MCF 10A (cell line): Measurements from ENCODE around the gene SNRPD2. TPM values are rescaled to one million over a fixed set of nuclear protein-coding genes. Genes with fewer than 3 reads are reported as not detected.
A peak's percentile ranks its signal among the peaks of the same experiment; 100 is the strongest.

Experiments
- BruUV-seq: library from RNA; stranded (reverse); fragments of 400-500 nt; replicated peaks from 2 replicates; lab custom pipeline; 2021; lab: Mats Ljungman, UMichigan
- CTCF ChIA-PET: fragments of 300-600 bp; sonication (Branson Sonifier 250); formaldehyde crosslinking; extraction: SDS; loops from one replicate; lab custom pipeline; 2021; ENCODE audit warnings: antibody characterized with exemption, inconsistent platforms; lab: Yijun Ruan, JAX
- POLR2A ChIA-PET: fragments of 300-600, 350-650 bp; sonication (Branson Sonifier 250); formaldehyde crosslinking; extraction: SDS; loops from one replicate; lab custom pipeline; 2020; ENCODE audit warnings: antibody characterized with exemption, inconsistent platforms; lab: Yijun Ruan, JAX
- DNase-seq: peaks from one replicate; pipeline ENCODE4 v3.0.0-alpha.2; 2018; ENCODE audit not compliant: unreplicated experiment
- H3K27ac Mint-ChIP-seq: one replicate; pipeline ENCODE4 v1.8.0; 2022; ENCODE audit warnings: mild to moderate bottlenecking, low read depth, mixed read lengths; ENCODE audit not compliant: unreplicated experiment
- H3K27me3 Mint-ChIP-seq: one replicate; pipeline ENCODE4 v1.8.0; 2022; ENCODE audit warnings: mixed read lengths; ENCODE audit not compliant: insufficient read depth, unreplicated experiment
- H3K36me3 Mint-ChIP-seq: one replicate; pipeline ENCODE4 v1.8.0; 2022; ENCODE audit warnings: mild to moderate bottlenecking, moderate library complexity, mixed read lengths; ENCODE audit not compliant: insufficient read depth, unreplicated experiment
- H3K4me1 Mint-ChIP-seq: one replicate; pipeline ENCODE4 v1.8.0; 2022; ENCODE audit warnings: mixed read lengths; ENCODE audit not compliant: insufficient read depth, unreplicated experiment
- H3K4me3 Mint-ChIP-seq: one replicate; pipeline ENCODE4 v1.8.0; 2022; ENCODE audit warnings: mild to moderate bottlenecking, moderate library complexity, mixed read lengths; ENCODE audit not compliant: unreplicated experiment
- H3K9me3 Mint-ChIP-seq: one replicate; pipeline ENCODE4 v1.8.0; 2022; ENCODE audit warnings: mixed read lengths; ENCODE audit not compliant: unreplicated experiment
- CTCF ChIP-seq: fragments of 200-600 bp; IDR thresholded peaks from one replicate; pipeline ENCODE4 v1.8.0; 2022; ENCODE audit warnings: antibody characterized with exemption, mild to moderate bottlenecking; ENCODE audit not compliant: unreplicated experiment
- intact Hi-C: fragments of 100-400 bp; cut with micrococcal nuclease; formaldehyde crosslinking; loops from 2 replicates; pipeline ENCODE4 v1.14.1; 2022
- microRNA-seq: library from miRNA; unstranded; fragments of <30 nt; microRNA quantifications from one replicate; pipeline ENCODE4 v1.2.0, GENCODE V29; 2022
- total RNA-seq: library from RNA; stranded (reverse); gene quantifications from 2 replicates; pipeline ENCODE4 v1.2.3, GENCODE V29; 2022

SNRPD2 gene
- total RNA-seq, 1 experiment from 2014 or later, result 406 TPM

GRCh38 chr19:45640849-45641273, 50.9 kb downstream of the SNRPD2 start:
- H3K36me3 Mint-ChIP-seq, result peaks cover 20% of the 10 kb centered on the region
- no TSS peak for BruUV-seq
- CTCF ChIA-PET, result interaction anchor here (0.7 to 5.3 kb wide), 18 partner anchors 8 to 239 kb away, joined by 3 to 99 read pairs (median 8); partner anchors contain the start of genes FOSB, OPA3 and QPCTL

DNA sequence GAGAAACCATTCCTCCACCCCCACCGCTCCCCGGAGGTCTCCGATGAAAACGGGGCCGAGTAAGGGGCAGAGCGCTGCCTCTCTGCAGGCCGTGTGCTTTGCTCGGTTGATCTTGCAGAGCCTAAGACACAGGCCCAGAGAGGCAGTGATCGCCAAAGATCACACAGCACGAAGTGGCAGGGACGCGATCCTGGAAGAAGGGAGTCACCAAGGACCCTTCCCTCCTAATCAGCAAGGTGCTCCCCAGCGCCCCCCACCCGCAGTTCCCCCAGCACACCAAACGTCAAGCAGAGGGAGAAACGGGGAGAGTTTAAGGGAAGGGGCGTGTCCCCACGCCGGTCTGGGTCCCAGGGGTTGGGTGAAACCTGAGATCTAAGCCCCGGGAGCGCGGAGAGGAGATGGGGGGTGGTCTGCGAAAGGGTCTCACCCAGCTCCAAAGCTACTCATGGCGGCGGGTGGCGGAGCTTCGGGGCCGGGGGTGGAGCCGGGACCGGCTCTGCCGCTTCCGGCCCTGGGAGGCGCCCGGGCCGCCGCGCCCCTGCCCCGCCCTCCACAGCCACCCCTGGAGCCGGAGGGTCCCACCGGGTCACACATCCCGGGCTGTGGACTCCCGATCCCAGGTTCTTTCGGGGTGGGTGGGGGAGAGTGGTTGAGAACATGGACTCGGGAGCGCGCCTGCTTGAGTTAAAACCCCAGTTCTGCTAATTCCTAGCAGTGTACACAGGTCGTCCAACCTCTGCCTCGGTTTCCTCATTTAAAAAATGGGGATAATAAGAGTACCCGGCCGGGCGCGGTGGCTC, 52.6 kb downstream of the SNRPD2 start, which contains the start of gene EML2:
Gene EML2, minus strand, starts transcription at position 468 of the 800 bp plus-strand sequence. Its CDS starts 21 bp downstream, at position 447.
- ChIA-PET CTCF (interaction anchor here (0.6 to 5.3 kb wide), 10 partner anchors 21 to 57 kb away, joined by 3 to 99 read pairs (median 4); partner anchors contain the start of gene QPCTL), POLR2A (interaction anchor here (0.7 to 6.2 kb wide), 12 partner anchors 8 to 172 kb away, joined by 3 to 71 read pairs (median 4); partner anchors contain the start of genes FOSB, OPA3 and SNRPD2)
- Mint-ChIP-seq H3K27ac (peak within 1 kb of the TSS; percentile 81), H3K9me3 (no peaks in the 10 kb centered on the region), H3K27me3 (no peaks in the 10 kb centered on the region), H3K4me1 (peaks cover 26% of the 10 kb centered on the region), H3K36me3 (peaks cover 20% of the 10 kb centered on the region), H3K4me3 (peak within 1 kb of the TSS; percentile 89)
- peak; percentile 39 for DNase-seq
- no peak for TF ChIP-seq CTCF
- BruUV-seq, result no TSS peak
- intact Hi-C loops, result no loop called here

More at GRCh38 chr19:45640849-45641273, 50.9 kb downstream of the SNRPD2 start:
- TF ChIP-seq CTCF, result no peak
- intact Hi-C loops, result loop anchor here (2.0 to 5.0 kb wide), 3 partner anchors 26 to 134 kb away; partner anchors contain the start of gene VASP
- H3K4me1 Mint-ChIP-seq, result peaks cover 26% of the 10 kb centered on the region
- H3K9me3 Mint-ChIP-seq, result no peaks in the 10 kb centered on the region
- H3K27ac Mint-ChIP-seq, result peak overlapping the region; percentile 90
- no peaks in the 10 kb centered on the region for H3K27me3 Mint-ChIP-seq
- peak overlapping the region; percentile 70 for H3K4me3 Mint-ChIP-seq
- peak; percentile 79 for DNase-seq
- POLR2A ChIA-PET, result interaction anchor here (0.5 to 6.2 kb wide), 24 partner anchors 10 to 206 kb away, joined by 3 to 71 read pairs (median 6); partner anchors contain the start of genes OPA3, QPCTL, RTN2 and SNRPD2

GRCh38 chr19:45637890-45638667, 53.7 kb downstream of the SNRPD2 start:
- ChIA-PET CTCF (interaction anchor here (0.6 to 2.4 kb wide), 8 partner anchors 20 to 58 kb away, joined by 3 to 12 read pairs (median 4); no protein-coding TSS in a partner anchor), POLR2A (interaction anchor here (0.7 to 6.2 kb wide), 10 partner anchors 7 to 171 kb away, joined by 3 to 71 read pairs (median 4); partner anchors contain the start of genes FOSB, OPA3 and SNRPD2)
- no peak for TF ChIP-seq CTCF
- peak; percentile 73 for DNase-seq
- Mint-ChIP-seq H3K27ac (peak overlapping the region; percentile 81), H3K9me3 (no peaks in the 10 kb centered on the region), H3K4me1 (peaks cover 23% of the 10 kb centered on the region), H3K27me3 (no peaks in the 10 kb centered on the region), H3K4me3 (peak overlapping the region; percentile 89), H3K36me3 (peaks cover 20% of the 10 kb centered on the region)
- intact Hi-C loops, result no loop called here
- TSS peak; percentile 49 for BruUV-seq

Small RNAs within 50 kb of the gene (microRNA-seq; reads per million reads assigned to microRNA genes)
- gene MIR330 (157 reads per million, percentile 75 among the genes with 10 or more reads in this experiment), gene MIR642A (not detected), gene MIR642B (not detected)

Other genes starting within 250 kb of the SNRPD2 start
- 13.3 and 29.3 TPM in 2 replicates for gene FOSB, start 224.0 kb downstream of the SNRPD2 start, total RNA-seq
- 3.5 and 5.1 TPM in 2 replicates for gene RTN2, start 194.9 kb downstream of the SNRPD2 start, total RNA-seq
- gene PPM1N, start 193.5 kb downstream of the SNRPD2 start, total RNA-seq, result 0.33 and 0.42 TPM in 2 replicates
- 168 and 178 TPM in 2 replicates for gene VASP, start 184.5 kb downstream of the SNRPD2 start, total RNA-seq
- 16.8 and 17.3 TPM in 2 replicates for gene OPA3, start 107.2 kb downstream of the SNRPD2 start, total RNA-seq
- not detected in 2 replicates for gene GPR4, start 89.7 kb downstream of the SNRPD2 start, total RNA-seq
- gene EML2, start 52.6 kb downstream of the SNRPD2 start, total RNA-seq, result 110 and 137 TPM in 2 replicates
- not detected in 2 replicates for gene GIPR, start 23.7 kb downstream of the SNRPD2 start, total RNA-seq
- gene QPCTL, start 713 bp upstream of the SNRPD2 start, total RNA-seq, result 14.9 and 17.3 TPM in 2 replicates
- gene FBXO46, start 38.9 kb upstream of the SNRPD2 start, total RNA-seq, result 13.6 and 15.0 TPM in 2 replicates
- not detected in 2 replicates for gene MEIOSIN, start 41.5 kb upstream of the SNRPD2 start, total RNA-seq
- gene SIX5, start 77.3 kb upstream of the SNRPD2 start, total RNA-seq, result 17.3 and 19.6 TPM in 2 replicates
- gene DMPK, start 90.5 kb upstream of the SNRPD2 start, total RNA-seq, result 40.5 and 52.4 TPM in 2 replicates
- 57.5 and 71.6 TPM in 2 replicates for gene DMWD, start 100.9 kb upstream of the SNRPD2 start, total RNA-seq
- 0.21 and 0.29 TPM in 2 replicates for gene RSPH6A, start 123.4 kb upstream of the SNRPD2 start, total RNA-seq
- 77.4 and 86.2 TPM in 2 replicates for gene SYMPK, start 171.2 kb upstream of the SNRPD2 start, total RNA-seq
- not detected in 2 replicates for gene FOXA3, start 172.4 kb upstream of the SNRPD2 start, total RNA-seq
- gene IRF2BP1, start 194.2 kb upstream of the SNRPD2 start, total RNA-seq, result 14.7 and 18.1 TPM in 2 replicates
- 5.5 and 7.0 TPM in 2 replicates for gene MYPOP, start 210.7 kb upstream of the SNRPD2 start, total RNA-seq
- not detected in 2 replicates for gene NANOS2, start 222.8 kb upstream of the SNRPD2 start, total RNA-seq